Endothelial cell (in vitro differentiated cells): Measurements from ENCODE around the gene USP34. TPM values are rescaled to one million over a fixed set of nuclear protein-coding genes. Genes with fewer than 3 reads are reported as not detected.

ENCODE experiments used
- DNase-seq: peaks from one replicate; pipeline ENCODE4 v3.0.0; 2021; ENCODE audit warnings: low spot score
- H3K27ac Mint-ChIP-seq: one replicate; pipeline ENCODE4 v1.8.0; 2021; ENCODE audit warnings: mixed read lengths, inconsistent platforms; ENCODE audit not compliant: unreplicated experiment
- H3K27me3 Mint-ChIP-seq: one replicate; pipeline ENCODE4 v1.8.0; 2021; ENCODE audit warnings: mild to moderate bottlenecking, moderate library complexity, mixed read lengths, inconsistent platforms; ENCODE audit not compliant: unreplicated experiment
- H3K36me3 Mint-ChIP-seq: one replicate; pipeline ENCODE4 v1.8.0; 2021; ENCODE audit warnings: mild to moderate bottlenecking, low read depth, mixed read lengths, inconsistent platforms; ENCODE audit not compliant: unreplicated experiment
- H3K4me1 Mint-ChIP-seq: one replicate; pipeline ENCODE4 v1.8.0; 2021; ENCODE audit warnings: mild to moderate bottlenecking, mixed read lengths, inconsistent platforms; ENCODE audit not compliant: unreplicated experiment
- H3K4me3 Mint-ChIP-seq: one replicate; pipeline ENCODE4 v1.8.0; 2021; ENCODE audit warnings: mild to moderate bottlenecking, mixed read lengths, inconsistent platforms; ENCODE audit not compliant: unreplicated experiment
- H3K9me3 Mint-ChIP-seq: one replicate; pipeline ENCODE4 v1.8.0; 2021; ENCODE audit warnings: mixed read lengths, inconsistent platforms; ENCODE audit not compliant: unreplicated experiment
- total RNA-seq: library from RNA; stranded (reverse); fragmentation: NEBNext Ultra II Directional; extraction: Animal tissue kit (Norgen Biotek cat#: 25700); gene quantifications from one replicate; pipeline ENCODE4 v1.2.1, GENCODE V29; 2021; ENCODE audit not compliant: unreplicated experiment
- TF ChIP-seq, protein P1 (sequence below): fragments of 200-600 bp; sonication (generic); IDR thresholded peaks from one replicate; pipeline ENCODE4 v1.5.0; 2021; ENCODE audit warnings: antibody characterized with exemption; ENCODE audit not compliant: unreplicated experiment

USP34 gene
- total RNA-seq, 1 donor from 2014 or later: 97.4 TPM

DNA sequence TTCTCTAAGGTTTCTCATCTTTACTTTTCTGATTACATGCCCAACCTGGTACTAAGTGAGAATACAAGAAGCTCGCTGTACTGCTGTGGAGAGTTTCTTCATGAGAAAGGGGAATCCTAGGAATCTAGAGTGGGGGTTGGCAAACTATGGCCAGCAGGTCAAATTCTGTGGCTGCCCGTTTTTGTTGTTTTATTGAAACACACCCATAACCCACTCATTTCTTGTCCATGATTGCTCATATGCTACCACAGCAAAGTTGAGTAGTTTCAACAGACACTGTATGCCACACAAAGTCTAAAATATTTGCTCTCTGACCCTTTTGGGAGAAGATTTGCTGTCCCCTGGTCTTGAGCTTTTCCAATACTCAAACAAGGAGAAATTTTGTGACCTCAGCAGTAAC is 250.1 kb downstream of the USP34 start:
- no peak overlapping the region for H3K4me3 Mint-ChIP-seq
- no peak overlapping the region for H3K27ac Mint-ChIP-seq
- DNase-seq: no peak
- no peaks in the 10 kb centered on the region for H3K27me3 Mint-ChIP-seq
- H3K4me1 Mint-ChIP-seq: no peaks in the 10 kb centered on the region
- no peaks in the 10 kb centered on the region for H3K9me3 Mint-ChIP-seq
- H3K36me3 Mint-ChIP-seq: peaks cover 13% of the 10 kb centered on the region
- TF ChIP-seq, protein P1, sequence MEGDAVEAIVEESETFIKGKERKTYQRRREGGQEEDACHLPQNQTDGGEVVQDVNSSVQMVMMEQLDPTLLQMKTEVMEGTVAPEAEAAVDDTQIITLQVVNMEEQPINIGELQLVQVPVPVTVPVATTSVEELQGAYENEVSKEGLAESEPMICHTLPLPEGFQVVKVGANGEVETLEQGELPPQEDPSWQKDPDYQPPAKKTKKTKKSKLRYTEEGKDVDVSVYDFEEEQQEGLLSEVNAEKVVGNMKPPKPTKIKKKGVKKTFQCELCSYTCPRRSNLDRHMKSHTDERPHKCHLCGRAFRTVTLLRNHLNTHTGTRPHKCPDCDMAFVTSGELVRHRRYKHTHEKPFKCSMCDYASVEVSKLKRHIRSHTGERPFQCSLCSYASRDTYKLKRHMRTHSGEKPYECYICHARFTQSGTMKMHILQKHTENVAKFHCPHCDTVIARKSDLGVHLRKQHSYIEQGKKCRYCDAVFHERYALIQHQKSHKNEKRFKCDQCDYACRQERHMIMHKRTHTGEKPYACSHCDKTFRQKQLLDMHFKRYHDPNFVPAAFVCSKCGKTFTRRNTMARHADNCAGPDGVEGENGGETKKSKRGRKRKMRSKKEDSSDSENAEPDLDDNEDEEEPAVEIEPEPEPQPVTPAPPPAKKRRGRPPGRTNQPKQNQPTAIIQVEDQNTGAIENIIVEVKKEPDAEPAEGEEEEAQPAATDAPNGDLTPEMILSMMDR: no peak

- Mint-ChIP-seq H3K9me3 (no peaks in the 10 kb centered on the region), H3K27me3 (no peaks in the 10 kb centered on the region), H3K4me3 (peak overlapping the region; percentile 59), H3K4me1 (no peaks in the 10 kb centered on the region), H3K27ac (no peak overlapping the region), H3K36me3 (peaks cover 16% of the 10 kb centered on the region)
- DNase-seq: no peak
- TF ChIP-seq, protein P1: no peak
Measured at GRCh38 chr2:61218817-61219170, 252.1 kb downstream of the USP34 start.

- peak overlapping the region; percentile 10 for H3K4me3 Mint-ChIP-seq
- H3K27ac Mint-ChIP-seq: peak overlapping the region; percentile 50
- peaks cover 16% of the 10 kb centered on the region for H3K36me3 Mint-ChIP-seq
- H3K9me3 Mint-ChIP-seq: no peaks in the 10 kb centered on the region
- no peaks in the 10 kb centered on the region for H3K27me3 Mint-ChIP-seq
- TF ChIP-seq, protein P1: no peak
- DNase-seq: no peak
- no peaks in the 10 kb centered on the region for H3K4me1 Mint-ChIP-seq
Measured at GRCh38 chr2:61218076-61218816, 252.6 kb downstream of the USP34 start.

DNA sequence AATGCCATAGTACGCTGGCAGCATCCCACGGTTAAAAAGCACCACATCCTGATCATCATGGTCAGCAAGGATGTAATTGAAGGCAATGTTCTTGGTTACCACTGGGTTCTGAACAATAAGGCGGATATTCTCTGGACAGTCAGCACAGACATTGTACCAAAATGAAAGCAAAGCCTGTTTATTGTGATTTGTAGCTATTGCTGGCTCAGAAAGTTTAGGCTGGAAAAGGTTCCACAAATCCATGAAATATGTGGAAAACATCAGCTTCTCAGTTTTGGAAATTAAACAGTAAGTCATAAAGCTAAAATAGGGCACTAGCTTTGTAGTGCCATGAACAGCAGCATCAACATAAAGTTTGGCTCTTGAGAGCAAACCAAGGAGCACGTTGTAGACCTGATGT is 256.7 kb downstream of the USP34 start:
- H3K36me3 Mint-ChIP-seq: peaks cover 10% of the 10 kb centered on the region
- H3K27me3 Mint-ChIP-seq: no peaks in the 10 kb centered on the region
- H3K4me1 Mint-ChIP-seq: no peaks in the 10 kb centered on the region
- TF ChIP-seq, protein P1: no peak
- no peak overlapping the region for H3K4me3 Mint-ChIP-seq
- H3K27ac Mint-ChIP-seq: no peak overlapping the region
- DNase-seq: no peak
- H3K9me3 Mint-ChIP-seq: no peaks in the 10 kb centered on the region

GRCh38 chr2:61210332-61210981 is 260.4 kb downstream of the USP34 start:
- Mint-ChIP-seq H3K4me3 (no peak overlapping the region), H3K27me3 (no peaks in the 10 kb centered on the region), H3K27ac (no peak overlapping the region), H3K36me3 (peaks cover 9% of the 10 kb centered on the region), H3K9me3 (no peaks in the 10 kb centered on the region), H3K4me1 (no peaks in the 10 kb centered on the region)
- DNase-seq: no peak
- TF ChIP-seq, protein P1: no peak
